Loucy (cell line): Measurements from ENCODE around the gene CTBP2.

Source experiments
- CTCF ChIP-seq: fragments of 200-600 bp; sonication (generic); conservative IDR thresholded peaks from 2 replicates; pipeline ENCODE4 v1.5.1; 2014; ENCODE audit warnings: mild to moderate bottlenecking, antibody characterized with exemption, low read length
- EZH2phosphoT487 ChIP-seq: fragments of 200-600 bp; IDR thresholded peaks from 2 replicates; pipeline ENCODE4 v1.6.1; 2018; ENCODE audit warnings: antibody characterized with exemption, mild to moderate bottlenecking, moderate library complexity, borderline replicate concordance

- no peak for TF ChIP-seq CTCF
- no peak for TF ChIP-seq EZH2phosphoT487
These were observed 158.9 kb downstream of the CTBP2 start for GRCh38 chr10:125001313-125002046.
